HL-60/S4 (cell line): ENCODE measurements around the gene NAB1.
"Not testable (repeated sequence)": the region's sequence is repeated elsewhere in the genome, so short reads cannot be mapped to it uniquely, and the experiment has no call there.

Experiments
- in situ Hi-C: fragments of 300-500 bp; cut with MboI; formaldehyde crosslinking; loops from 2 replicates; pipeline ENCODE4 v1.14.3; 2022; ENCODE audit warnings: low sequenced_read_pairs

Gene NAB1

DNA sequence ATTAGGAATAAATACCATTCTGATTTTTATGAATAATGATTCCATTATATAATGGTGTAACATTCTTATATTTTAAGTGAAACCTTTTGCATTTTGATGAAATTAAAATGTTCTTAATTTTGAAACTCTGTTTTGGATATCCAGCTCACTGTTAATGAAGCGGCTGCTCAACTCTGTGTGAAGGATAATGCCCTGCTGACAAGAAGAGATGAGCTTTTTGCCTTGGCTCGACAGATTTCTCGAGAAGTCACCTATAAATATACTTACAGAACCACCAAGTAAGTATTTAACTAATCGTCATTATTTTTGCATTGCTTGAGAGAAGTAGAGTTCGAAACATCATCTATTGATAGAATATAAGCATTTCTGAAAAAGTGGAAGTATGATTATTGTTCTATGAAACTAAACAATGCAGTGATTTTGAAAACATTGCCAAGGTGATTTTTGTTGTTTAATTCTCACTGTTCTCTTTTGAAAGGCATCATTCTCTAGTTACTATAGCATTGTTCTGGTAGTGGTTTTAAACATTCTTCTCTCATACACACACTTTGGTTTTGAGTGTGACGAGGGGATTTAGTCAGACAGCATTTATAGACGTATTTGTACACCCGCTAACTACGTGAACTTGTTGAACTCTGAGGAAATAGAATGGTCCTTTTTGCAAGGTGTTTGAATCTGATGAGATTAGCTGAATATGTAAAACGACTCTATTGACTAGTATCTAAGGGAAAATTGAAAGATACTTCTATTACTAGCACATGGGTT is 21.5 kb downstream of the NAB1 start:
- in situ Hi-C loops = no loop called here

- in situ Hi-C loops = no loop called here
Observed at GRCh38 chr2:190674966-190675650, 26.2 kb downstream of the NAB1 start.

DNA sequence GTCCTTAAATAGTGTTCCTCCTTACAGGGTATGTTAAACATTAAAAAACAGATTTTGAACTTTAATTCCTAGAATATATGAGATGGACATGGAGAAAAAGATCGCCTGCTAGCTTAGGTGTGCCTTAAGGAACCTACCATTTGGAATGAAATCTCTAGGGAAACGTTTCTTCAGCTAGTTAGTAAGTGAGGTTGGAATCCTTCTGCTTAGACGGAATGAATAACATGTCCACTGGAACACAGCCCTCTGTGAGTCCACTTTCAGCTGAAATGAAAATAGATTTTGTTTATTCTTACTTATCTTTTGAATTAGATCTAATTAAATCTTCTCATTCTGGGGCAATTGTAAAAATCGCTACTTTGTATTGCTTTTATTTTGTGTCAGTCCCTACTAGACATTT is 28.4 kb downstream of the NAB1 start:
- in situ Hi-C loops = no loop called here

DNA sequence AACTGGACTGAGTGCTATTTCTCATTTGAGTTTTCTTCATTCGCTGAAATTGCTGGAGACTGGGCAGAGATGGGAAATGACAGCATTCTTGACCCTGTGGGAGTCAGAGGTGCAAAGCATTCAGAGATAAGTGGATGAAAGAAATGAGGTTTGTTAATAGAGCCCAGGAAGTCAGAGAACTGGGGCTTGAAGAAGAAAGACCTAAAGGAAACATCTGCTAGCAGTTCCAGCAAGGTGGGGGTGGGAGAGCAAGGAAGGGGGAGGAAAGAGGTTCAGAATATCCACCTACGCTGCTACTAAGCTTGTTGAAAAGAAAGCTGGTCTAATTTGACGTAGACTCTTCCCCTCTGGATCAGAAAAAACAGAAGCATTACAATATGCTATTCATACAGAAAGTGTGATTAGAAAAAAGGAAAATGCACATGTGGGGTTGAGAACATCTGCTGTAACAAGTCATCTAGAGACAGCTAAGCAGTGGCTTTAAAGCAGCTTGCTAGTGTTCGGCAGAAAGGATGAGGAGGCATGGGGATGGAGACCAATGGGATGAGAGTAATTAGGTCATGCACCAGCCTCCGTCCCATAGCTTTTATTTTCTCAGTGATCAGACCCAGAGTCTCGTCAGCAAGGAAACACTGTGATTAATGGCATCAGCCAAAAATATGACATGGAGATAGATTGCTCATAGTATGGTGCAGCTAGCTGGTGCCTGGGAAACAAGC is 29.7 kb downstream of the NAB1 start:
- in situ Hi-C loops = no loop called here

DNA sequence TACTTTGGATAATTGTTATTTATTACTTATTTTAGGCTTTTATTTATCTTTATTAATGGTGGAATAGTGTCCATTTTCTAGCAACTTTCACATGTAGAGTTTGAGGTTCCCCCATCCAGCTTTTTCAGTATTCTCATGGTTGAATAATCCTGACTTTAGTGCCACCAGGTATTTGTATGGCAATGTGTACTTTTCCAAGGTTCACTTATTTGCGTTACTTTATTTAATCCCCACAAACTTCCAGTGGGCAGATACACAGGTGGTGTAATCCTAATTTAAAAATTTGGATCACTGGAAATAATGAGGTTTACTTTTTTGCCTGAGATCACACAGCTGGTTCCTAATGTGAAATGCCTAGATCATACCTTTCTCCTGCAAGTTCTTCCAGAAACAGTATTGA is 30.5 kb downstream of the NAB1 start:
- in situ Hi-C loops = no loop called here

DNA sequence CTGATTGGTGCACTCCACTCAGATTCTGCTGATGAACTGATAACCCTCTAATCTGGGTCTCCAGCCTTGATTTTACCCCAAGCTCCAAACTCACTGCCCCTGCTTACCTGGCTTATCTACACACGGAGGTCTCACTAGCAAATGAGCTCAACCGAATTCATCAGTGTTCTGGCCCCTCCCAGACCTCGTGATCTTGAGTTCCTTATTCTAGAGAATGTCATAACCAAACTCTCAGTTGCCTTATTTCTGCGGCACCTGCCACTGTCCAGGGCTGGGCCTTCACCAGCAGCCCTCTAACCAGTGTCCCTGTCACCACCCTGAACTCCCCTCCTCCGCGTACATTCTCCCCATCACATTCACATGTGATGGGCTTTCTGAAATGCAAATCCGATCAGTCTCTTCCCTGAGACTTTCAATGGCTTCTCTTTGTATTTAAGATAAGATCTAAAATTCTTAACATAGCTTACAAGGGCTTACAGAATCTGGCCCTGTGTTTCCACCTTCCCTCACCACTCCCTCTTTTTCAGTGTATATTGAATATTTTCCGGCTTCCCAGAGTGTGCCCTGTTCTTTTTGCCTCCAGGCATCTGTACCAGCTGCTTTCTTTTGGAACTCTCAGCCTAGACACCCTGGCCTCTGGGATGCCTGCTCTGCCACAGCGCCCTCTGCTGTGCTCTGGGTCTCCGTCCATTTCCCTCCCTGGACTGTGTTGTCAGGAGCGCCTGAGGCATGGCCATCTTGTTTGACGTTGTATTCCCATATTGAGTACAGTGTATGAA is 31.1 kb downstream of the NAB1 start:
- in situ Hi-C loops = no loop called here

- in situ Hi-C loops = no loop called here
Observed at GRCh38 chr2:190682168-190682567, 33.3 kb downstream of the NAB1 start.

- in situ Hi-C loops = no loop called here
Observed at GRCh38 chr2:190683802-190684201, 34.9 kb downstream of the NAB1 start.

DNA sequence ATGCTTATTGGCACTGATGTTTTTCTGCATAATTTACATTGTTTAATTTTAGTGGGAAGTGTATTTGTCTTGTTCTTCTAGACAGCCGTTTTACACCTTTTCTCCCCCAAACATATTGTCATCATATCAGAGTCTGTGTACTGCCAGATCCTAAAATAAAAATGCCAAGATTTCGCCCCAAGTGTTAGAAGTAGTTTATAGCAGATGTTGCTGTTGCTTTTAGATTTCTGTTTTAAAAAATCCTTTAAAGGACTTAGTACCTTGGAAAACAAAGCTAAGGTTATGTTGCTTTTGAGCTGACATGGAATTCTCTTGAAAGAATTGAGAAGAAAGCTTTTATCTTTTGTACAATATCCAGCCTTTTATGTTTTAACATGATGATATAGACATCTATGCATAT is 36.0 kb downstream of the NAB1 start:
- in situ Hi-C loops = no loop called here

DNA sequence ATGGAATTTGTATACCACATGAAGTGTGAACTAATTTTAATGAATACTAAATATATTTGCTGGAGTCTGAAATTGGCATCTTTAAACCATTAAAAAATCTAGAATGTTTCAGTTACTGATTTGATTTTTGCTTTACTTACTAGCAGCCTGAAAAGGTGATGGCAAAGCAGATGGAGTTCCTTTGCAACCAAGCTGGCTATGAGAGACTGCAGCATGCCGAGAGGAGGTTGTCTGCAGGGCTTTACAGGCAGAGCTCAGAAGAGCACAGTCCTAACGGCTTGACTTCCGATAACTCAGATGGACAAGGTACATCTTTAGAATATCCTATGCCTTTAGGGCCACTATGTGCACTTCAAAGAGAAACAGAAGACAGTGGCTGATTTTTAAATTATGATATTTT is 36.5 kb downstream of the NAB1 start:
- in situ Hi-C loops = no loop called here

DNA sequence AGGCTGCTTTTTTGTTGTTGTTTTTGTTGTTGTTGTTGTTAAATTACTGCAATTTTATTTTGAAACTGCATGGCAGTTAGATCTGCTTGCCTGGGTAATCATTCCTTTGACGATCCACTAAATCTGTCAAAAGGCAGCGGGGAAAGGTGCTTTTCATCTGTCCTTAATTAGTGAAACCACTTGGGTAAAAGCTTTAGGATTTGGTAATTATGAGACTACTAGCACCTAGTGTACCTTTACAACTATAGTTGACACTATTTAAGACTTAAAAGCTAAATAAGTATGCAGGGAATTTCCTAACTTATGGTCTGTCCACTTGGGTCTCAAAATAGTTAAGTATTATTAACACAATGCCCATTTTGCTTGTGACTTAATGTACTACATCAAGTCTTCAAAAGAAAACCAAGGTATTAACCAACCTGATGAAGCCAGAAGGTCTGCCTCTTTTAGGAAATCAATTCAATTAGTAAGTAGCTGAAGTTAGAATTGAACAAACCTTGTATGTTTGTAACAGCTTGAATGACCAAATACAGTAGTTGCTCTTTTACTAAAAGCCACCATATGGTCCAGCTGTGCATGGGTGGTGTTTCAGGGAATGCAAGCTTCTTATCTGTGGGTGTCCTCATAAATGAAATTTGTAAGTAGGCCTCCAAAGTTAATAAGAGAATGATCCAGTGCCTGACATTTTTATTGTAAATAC is 44.8 kb downstream of the NAB1 start:
- in situ Hi-C loops = no loop called here

DNA sequence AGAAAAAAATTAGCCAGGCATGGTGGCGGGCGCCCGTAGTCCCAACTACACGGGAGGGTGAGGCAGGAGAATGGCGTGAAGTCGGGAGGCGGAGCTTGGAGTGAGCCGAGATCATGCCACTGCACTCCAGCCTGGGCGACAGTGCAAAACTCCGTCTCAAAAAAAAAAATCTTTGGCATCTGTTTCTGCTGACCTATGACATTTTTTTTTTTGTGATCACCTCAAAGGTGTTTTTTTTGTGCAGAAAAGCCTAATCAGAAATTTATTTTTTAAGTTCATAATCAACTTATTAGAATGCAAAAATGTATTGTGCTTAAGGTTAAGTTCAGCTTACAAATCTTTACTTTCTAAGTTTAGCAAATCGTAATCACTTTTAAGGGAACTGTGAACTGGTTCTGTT is 45.6 kb downstream of the NAB1 start:
- in situ Hi-C loops = no loop called here

DNA sequence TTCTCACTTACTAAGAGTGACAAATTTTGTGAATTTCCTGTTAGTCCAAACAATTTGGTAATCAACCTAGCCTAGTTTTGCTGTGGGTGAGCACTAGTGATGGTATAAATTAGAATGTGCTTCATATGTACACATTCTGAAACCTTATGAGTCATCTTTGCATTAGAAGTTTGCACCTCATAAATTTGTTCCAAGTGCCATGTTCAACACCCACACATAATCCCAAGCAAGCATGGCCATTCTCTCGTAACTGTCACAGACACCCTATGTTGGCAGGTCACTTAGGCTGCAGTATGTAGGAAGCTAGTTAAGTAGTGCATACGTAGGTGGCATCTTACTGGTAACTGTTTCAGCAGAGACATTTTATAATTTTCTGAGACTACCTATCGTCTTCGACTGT is 46.9 kb downstream of the NAB1 start:
- in situ Hi-C loops = no loop called here

DNA sequence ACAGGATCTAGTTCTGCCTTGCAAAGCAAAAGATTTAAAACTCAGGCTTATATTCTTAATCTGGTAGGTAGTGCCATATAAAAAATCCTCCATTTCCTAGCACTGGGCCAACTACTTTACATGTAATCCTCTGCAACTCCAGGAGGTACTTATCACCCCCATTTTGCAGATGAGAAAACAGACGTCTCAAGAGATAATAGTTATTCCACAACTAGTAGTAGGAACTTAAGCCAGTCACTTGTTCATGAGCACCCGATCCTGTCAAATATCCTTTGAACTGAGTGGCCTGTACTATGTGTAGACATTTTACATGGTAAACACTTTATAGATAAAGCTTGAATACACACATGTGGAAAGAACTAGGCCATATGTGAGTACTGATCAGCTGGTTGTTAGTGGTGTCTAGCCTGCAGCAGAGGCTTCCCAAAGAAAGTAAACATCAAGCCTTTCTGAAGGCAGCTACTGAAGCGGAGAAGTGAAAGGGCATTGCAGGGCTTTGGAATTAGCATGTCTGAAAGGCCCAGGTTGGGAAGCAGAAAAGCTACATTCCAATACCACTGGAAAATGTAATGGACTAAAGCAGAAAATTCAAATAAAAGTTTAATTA is 48.0 kb downstream of the NAB1 start:
- in situ Hi-C loops = no loop called here

GRCh38 chr2:190697421-190697820 is 48.5 kb downstream of the NAB1 start:
- in situ Hi-C loops = no loop called here

GRCh38 chr2:190698895-190699294 is 50.0 kb downstream of the NAB1 start:
- in situ Hi-C loops = no loop called here

DNA sequence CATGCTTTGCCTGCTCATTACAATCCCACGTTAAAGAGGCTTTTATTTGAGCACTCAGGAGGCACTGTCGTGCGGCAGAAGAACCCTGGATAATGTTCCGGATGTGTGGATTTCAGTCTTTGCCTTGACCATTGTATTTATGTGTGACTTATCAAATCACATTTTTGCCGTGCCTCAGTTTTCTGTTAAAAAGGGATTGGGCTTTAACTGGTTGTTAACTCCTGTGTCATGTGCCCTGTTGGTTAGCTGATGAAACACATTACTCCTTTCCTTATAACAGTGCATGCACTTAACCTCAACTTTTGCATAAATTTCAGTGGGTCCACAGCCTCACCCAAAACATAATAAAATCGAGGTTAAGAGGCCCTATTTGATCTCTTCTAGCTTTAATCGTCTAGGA is 52.7 kb downstream of the NAB1 start:
- in situ Hi-C loops = no loop called here

DNA sequence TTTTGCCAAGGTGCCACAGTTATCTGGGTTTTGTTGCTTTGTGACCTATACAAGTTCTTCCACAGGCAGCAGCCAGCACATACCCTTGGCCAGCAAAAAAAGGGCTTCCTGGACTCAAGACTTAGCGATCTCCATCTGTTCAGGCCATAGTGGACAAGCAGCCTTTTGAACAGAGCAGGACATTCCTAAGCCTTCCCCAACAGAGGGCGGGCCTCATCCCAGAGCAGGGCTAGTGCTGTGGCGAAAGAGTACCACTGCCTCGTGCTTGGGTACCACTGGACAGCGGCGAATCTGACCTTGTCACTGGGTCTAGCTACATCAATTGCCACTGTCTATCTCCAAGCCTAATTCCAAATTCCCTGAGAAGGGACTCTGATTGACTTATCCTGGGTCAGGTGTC is 56.4 kb downstream of the NAB1 start:
- in situ Hi-C loops = no loop called here

DNA sequence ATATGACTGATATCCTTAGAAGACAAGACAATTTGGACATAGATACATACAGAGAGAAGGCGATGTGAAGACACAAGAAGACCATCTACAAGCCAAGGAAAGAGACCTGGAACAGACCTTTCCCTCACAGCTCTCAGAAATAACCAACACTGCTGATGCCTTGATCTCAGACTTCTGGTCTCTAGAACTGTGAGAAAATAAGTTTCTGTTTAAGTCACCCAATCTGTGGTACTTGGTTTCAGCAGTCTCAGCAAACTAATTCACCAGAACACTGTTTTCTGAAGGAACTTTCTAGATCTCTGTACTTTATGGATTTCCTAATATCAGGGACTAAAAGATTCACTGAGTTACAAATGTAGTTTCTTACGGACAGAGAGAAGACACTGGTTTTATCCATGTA is 58.8 kb downstream of the NAB1 start:
- in situ Hi-C loops = no loop called here

DNA sequence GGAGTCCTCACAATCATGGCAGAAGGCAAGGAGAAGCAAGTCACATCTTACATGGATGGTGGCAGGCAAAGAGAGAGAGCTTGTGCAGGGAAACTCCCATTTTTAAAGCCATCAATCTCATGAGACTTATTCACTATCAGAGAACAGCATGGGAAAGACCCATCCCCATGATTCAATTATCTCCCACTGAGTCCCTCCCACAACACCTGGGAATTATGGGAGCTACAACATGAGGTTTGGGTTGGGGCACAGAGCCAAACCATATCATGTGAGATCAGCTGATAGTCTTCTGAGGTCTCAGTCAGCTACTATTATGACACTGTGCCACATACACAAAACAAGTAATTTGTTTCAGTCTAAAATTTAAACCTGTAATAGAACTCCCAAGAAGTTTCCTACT is 59.8 kb downstream of the NAB1 start:
- in situ Hi-C loops = not testable (repeated sequence)
